HepG2 (cell line): ENCODE data around the gene SALL4. TPM values are rescaled to one million over a fixed set of nuclear protein-coding genes. Genes with fewer than 3 reads are reported as not detected.

Source experiments
- ARNTL ChIP-seq: sonication (generic); formaldehyde crosslinking; IDR thresholded peaks from 2 replicates; pipeline ENCODE4 v1.4.0; 2020; ENCODE audit warnings: mild to moderate bottlenecking, missing genetic modification reagents
- CBFB ChIP-seq: sonication (generic); formaldehyde crosslinking; IDR thresholded peaks from 2 replicates; pipeline ENCODE4 v1.4.0; 2020; ENCODE audit warnings: missing genetic modification reagents
- FOXO1 ChIP-seq: sonication (generic); formaldehyde crosslinking; IDR thresholded peaks from 2 replicates; pipeline ENCODE4 v1.4.0; 2020; ENCODE audit warnings: missing genetic modification reagents
- HNRNPL ChIP-seq: fragments of 200-400 bp; formaldehyde crosslinking; IDR thresholded peaks from 2 replicates; pipeline ENCODE4 v1.6.1; 2017; ENCODE audit warnings: mild to moderate bottlenecking, low read depth, low read length
- MATR3 ChIP-seq: sonication (generic); formaldehyde crosslinking; IDR thresholded peaks from 2 replicates; pipeline ENCODE4 v1.4.0; 2020; ENCODE audit warnings: missing genetic modification reagents
- MEIS1 ChIP-seq: sonication (generic); formaldehyde crosslinking; IDR thresholded peaks from 2 replicates; pipeline ENCODE4 v1.9.0; 2021; ENCODE audit warnings: mild to moderate bottlenecking, missing genetic modification reagents, moderate library complexity, borderline replicate concordance
- NCOR1 ChIP-seq: fragments of 200-600 bp; sonication (generic); IDR thresholded peaks from 2 replicates; pipeline ENCODE4 v1.7.0; 2017; ENCODE audit warnings: antibody characterized with exemption, low read length, borderline replicate concordance
- SAP130 ChIP-seq: IDR thresholded peaks from 2 replicates; pipeline ENCODE4 v1.6.1; 2016; ENCODE audit warnings: low read depth
- SNAPC2 ChIP-seq: sonication (generic); formaldehyde crosslinking; IDR thresholded peaks from 2 replicates; pipeline ENCODE4 v1.8.1; 2022; ENCODE audit warnings: mild to moderate bottlenecking, missing genetic modification reagents
- SOX6 ChIP-seq, 2 experiments: fragments of 450-650 bp in 1 of 2; sonication (generic) in 1 of 2; formaldehyde crosslinking in 1 of 2; IDR thresholded peaks; 2 replicates each; pipeline versions ENCODE4 v1.4.0 to v1.6.1; 2017 to 2020; ENCODE audit warnings: antibody characterized with exemption in 1 of 2, mild to moderate bottlenecking in 1 of 2, missing genetic modification reagents in 1 of 2
- ZNF121 ChIP-seq: sonication (generic); formaldehyde crosslinking; IDR thresholded peaks from 2 replicates; pipeline ENCODE4 v1.5.0; 2020; ENCODE audit warnings: mild to moderate bottlenecking, missing genetic modification reagents
- ZNF567 ChIP-seq: sonication (generic); formaldehyde crosslinking; IDR thresholded peaks from 2 replicates; pipeline ENCODE4 v1.8.1; 2023; ENCODE audit warnings: mild to moderate bottlenecking, missing genetic modification reagents, borderline replicate concordance
- ZNF605 ChIP-seq: sonication (generic); formaldehyde crosslinking; IDR thresholded peaks from 2 replicates; pipeline ENCODE4 v1.8.0; 2022; ENCODE audit warnings: mild to moderate bottlenecking, missing genetic modification reagents
- polyA plus RNA-seq, 8 experiments: library from polyadenylated mRNA; depleted of rRNA in 3 of 8; stranded (reverse) in 7 of 8; unstranded in 1 of 8; fragments of >200 nt; fragmentation: Illumina TruSeq in 4 of 8; extraction: Trizol in 4 of 8; gene quantifications; 2 replicates each; pipeline versions ENCODE4 v1.2.1 to v1.2.3, GENCODE V29; 2011 to 2016; ENCODE audit warnings: low read depth in 4 of 8, missing spikeins in 1 of 8, mixed read lengths in 1 of 8; ENCODE audit not compliant: insufficient read depth in 1 of 8
- total RNA-seq, 5 experiments: library from RNA; depleted of rRNA; stranded (reverse); fragments of >200 nt; fragmentation: Illumina TruSeq; extraction: Trizol; gene quantifications; 2 replicates each; pipeline ENCODE4 v1.2.3, GENCODE V29; 2016; ENCODE audit warnings: low read depth in 1 of 5
- TF ChIP-seq, protein P1 (sequence below): sonication (generic); formaldehyde crosslinking; IDR thresholded peaks from 2 replicates; pipeline ENCODE4 v1.8.1; 2023; ENCODE audit warnings: missing genetic modification reagents, mild to moderate bottlenecking, borderline replicate concordance
- TF ChIP-seq, protein P2 (sequence below): IDR thresholded peaks from 2 replicates; pipeline ENCODE4 v1.6.1; 2016; ENCODE audit warnings: low read depth, missing genetic modification reagents, missing compliant biosample characterization
- TF ChIP-seq, protein P3 (sequence below): sonication (generic); formaldehyde crosslinking; IDR thresholded peaks from 2 replicates; pipeline ENCODE4 v1.8.0; 2022; ENCODE audit warnings: low read depth, missing genetic modification reagents
- TF ChIP-seq, protein P4 (sequence below): sonication (generic); formaldehyde crosslinking; IDR thresholded peaks from 2 replicates; pipeline ENCODE4 v1.4.0; 2020; ENCODE audit warnings: missing genetic modification reagents, low read depth, mild to moderate bottlenecking, borderline replicate concordance
- TF ChIP-seq, protein P5 (sequence below): sonication (generic); formaldehyde crosslinking; IDR thresholded peaks from 2 replicates; pipeline ENCODE4 v1.4.0; 2020; ENCODE audit warnings: mild to moderate bottlenecking, missing genetic modification reagents
- TF ChIP-seq, protein P6 (sequence below): sonication (generic); formaldehyde crosslinking; IDR thresholded peaks from 2 replicates; pipeline ENCODE4 v1.4.0; 2020; ENCODE audit warnings: missing genetic modification reagents

SALL4 gene
- total and polyA plus RNA-seq, 2 of the 13 experiments (the other 11 are each of a cell fraction or from before 2014, with no cell fraction given) = 0.33 to 1.8 TPM

DNA sequence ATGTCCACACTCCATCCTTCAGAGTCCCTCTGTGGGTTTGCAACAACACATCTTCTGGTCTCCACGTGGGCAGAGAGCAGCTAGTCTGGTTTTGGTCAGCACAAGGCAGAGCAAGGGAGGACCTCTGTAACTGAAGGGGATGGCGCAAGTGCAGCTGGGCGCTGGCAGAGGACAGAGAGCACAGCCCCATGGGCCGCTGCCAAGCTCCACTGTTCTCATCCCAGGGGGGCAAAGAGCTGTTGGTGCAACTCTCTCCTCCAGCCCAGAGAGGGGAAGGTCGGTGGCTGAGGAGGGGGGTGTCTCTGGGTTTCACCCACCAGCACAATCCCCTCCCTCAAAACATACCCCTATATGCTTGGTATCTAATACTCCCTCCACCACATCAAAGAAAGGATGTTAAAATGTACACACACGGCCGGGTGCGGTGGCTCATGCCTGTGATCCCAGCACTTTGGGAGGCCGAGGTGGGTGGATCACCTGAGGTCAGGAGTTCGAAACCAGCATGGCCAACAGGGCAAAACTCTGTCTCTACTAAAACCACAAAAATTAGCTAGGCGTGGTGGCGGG, 43.3 kb downstream of the SALL4 start (continued):
- 0 out of 2 replicates have a peak, but pooled peaks have one; percentile 22 for TF ChIP-seq ARNTL
- peak; percentile 54; the same call in 1 of the 2 replicates for TF ChIP-seq FOXO1 (CRISPR knock-in tag)
- TF ChIP-seq ZNF121 (CRISPR knock-in tag) = no peak
- peak; percentile 97 for TF ChIP-seq HNRNPL
- TF ChIP-seq, protein P1, sequence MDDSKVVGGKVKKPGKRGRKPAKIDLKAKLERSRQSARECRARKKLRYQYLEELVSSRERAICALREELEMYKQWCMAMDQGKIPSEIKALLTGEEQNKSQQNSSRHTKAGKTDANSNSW (CRISPR knock-in tag) = no peak
- TF ChIP-seq, protein P2, sequence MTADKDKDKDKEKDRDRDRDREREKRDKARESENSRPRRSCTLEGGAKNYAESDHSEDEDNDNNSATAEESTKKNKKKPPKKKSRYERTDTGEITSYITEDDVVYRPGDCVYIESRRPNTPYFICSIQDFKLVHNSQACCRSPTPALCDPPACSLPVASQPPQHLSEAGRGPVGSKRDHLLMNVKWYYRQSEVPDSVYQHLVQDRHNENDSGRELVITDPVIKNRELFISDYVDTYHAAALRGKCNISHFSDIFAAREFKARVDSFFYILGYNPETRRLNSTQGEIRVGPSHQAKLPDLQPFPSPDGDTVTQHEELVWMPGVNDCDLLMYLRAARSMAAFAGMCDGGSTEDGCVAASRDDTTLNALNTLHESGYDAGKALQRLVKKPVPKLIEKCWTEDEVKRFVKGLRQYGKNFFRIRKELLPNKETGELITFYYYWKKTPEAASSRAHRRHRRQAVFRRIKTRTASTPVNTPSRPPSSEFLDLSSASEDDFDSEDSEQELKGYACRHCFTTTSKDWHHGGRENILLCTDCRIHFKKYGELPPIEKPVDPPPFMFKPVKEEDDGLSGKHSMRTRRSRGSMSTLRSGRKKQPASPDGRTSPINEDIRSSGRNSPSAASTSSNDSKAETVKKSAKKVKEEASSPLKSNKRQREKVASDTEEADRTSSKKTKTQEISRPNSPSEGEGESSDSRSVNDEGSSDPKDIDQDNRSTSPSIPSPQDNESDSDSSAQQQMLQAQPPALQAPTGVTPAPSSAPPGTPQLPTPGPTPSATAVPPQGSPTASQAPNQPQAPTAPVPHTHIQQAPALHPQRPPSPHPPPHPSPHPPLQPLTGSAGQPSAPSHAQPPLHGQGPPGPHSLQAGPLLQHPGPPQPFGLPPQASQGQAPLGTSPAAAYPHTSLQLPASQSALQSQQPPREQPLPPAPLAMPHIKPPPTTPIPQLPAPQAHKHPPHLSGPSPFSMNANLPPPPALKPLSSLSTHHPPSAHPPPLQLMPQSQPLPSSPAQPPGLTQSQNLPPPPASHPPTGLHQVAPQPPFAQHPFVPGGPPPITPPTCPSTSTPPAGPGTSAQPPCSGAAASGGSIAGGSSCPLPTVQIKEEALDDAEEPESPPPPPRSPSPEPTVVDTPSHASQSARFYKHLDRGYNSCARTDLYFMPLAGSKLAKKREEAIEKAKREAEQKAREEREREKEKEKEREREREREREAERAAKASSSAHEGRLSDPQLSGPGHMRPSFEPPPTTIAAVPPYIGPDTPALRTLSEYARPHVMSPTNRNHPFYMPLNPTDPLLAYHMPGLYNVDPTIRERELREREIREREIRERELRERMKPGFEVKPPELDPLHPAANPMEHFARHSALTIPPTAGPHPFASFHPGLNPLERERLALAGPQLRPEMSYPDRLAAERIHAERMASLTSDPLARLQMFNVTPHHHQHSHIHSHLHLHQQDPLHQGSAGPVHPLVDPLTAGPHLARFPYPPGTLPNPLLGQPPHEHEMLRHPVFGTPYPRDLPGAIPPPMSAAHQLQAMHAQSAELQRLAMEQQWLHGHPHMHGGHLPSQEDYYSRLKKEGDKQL = peak; percentile 17; the same call in 1 of the 2 replicates
- no peak for TF ChIP-seq SOX6 (IDR thresholded peaks at IDR 0.05)
- TF ChIP-seq SOX6 (CRISPR knock-in tag; IDR thresholded peaks at IDR 0.05) = peak; percentile 48
- no peak for TF ChIP-seq MATR3
- peak; percentile 91 for TF ChIP-seq CBFB
- TF ChIP-seq NCOR1 = peak; percentile 1; the same call in 1 of the 2 replicates
- TF ChIP-seq, protein P3, sequence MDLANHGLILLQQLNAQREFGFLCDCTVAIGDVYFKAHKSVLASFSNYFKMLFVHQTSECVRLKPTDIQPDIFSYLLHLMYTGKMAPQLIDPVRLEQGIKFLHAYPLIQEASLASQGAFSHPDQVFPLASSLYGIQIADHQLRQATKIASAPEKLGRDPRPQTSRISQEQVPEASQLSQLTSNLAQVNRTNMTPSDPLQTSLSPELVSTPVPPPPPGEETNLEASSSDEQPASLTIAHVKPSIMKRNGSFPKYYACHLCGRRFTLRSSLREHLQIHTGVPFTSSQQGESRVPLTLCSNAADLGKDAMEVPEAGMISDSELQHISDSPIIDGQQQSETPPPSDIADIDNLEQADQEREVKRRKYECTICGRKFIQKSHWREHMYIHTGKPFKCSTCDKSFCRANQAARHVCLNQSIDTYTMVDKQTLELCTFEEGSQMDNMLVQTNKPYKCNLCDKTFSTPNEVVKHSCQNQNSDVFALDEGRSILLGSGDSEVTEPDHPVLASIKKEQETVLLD (CRISPR knock-in tag) = no peak
- no peak for TF ChIP-seq ZNF605 (CRISPR knock-in tag)
- TF ChIP-seq, protein P4, sequence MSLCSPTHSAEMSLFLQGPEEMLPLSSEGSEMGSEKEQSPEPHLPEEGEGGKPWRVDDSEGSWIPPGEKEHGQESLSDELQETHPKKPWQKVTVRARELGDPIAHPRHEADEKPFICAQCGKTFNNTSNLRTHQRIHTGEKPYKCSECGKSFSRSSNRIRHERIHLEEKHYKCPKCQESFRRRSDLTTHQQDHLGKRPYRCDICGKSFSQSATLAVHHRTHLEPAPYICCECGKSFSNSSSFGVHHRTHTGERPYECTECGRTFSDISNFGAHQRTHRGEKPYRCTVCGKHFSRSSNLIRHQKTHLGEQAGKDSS (CRISPR knock-in tag) = 0 out of 2 replicates have a peak, but pooled peaks have one; percentile 61
- peak; percentile 46; the same call in 1 of the 2 replicates for TF ChIP-seq ZNF567
- TF ChIP-seq SAP130 (CRISPR knock-in tag) = peak; percentile 54
- no peak for TF ChIP-seq SNAPC2 (CRISPR knock-in tag)
- TF ChIP-seq, protein P5, sequence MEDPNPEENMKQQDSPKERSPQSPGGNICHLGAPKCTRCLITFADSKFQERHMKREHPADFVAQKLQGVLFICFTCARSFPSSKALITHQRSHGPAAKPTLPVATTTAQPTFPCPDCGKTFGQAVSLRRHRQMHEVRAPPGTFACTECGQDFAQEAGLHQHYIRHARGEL (CRISPR knock-in tag) = no peak
- TF ChIP-seq, protein P6, sequence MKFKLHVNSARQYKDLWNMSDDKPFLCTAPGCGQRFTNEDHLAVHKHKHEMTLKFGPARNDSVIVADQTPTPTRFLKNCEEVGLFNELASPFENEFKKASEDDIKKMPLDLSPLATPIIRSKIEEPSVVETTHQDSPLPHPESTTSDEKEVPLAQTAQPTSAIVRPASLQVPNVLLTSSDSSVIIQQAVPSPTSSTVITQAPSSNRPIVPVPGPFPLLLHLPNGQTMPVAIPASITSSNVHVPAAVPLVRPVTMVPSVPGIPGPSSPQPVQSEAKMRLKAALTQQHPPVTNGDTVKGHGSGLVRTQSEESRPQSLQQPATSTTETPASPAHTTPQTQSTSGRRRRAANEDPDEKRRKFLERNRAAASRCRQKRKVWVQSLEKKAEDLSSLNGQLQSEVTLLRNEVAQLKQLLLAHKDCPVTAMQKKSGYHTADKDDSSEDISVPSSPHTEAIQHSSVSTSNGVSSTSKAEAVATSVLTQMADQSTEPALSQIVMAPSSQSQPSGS (CRISPR knock-in tag) = peak; percentile 30; the same call in 1 of the 2 replicates
- 0 out of 2 replicates have a peak, but pooled peaks have one; percentile 6 for TF ChIP-seq MEIS1 (CRISPR knock-in tag)
